Measurements from ENCODE around the gene PUDP. TPM values are rescaled to one million over a fixed set of nuclear protein-coding genes. Genes with fewer than 3 reads are reported as not detected.

The PUDP gene
- total RNA-seq, 4 donors from 2014 or later = 15.9 to 38.0 (median 23.9) TPM

DNA sequence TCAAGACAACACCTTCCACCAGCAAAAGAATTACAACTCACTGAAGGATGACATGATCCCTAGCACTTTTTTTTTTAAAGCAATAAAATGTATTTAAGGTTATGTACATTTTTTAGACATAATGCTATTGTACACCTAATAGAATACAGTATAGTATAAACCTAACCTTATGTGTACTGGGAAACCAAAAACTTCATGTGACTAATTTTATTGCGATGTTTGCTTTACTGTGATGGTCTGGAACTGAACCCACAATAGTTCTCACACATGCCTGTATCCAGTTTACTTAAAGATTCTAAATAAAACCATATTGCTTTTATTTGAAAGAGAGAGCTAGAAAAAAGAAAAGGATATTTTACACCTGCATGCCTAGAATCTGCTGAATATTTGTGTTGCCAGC, 4.9 kb downstream of the PUDP start:
- H3K9me3 ChIP-seq = no peaks in the 10 kb centered on the region
- H3K4me1 ChIP-seq = no peaks in the 10 kb centered on the region
- H3K36me3 ChIP-seq = no peaks in the 10 kb centered on the region
- H3K27ac ChIP-seq = no peak overlapping the region
- no peak for DNase-seq
- no peak for TF ChIP-seq POLR2A (IDR thresholded peaks at IDR 0.05)
- no peaks in the 10 kb centered on the region for H3K27me3 ChIP-seq
- no peak overlapping the region for H3K4me3 ChIP-seq

DNA sequence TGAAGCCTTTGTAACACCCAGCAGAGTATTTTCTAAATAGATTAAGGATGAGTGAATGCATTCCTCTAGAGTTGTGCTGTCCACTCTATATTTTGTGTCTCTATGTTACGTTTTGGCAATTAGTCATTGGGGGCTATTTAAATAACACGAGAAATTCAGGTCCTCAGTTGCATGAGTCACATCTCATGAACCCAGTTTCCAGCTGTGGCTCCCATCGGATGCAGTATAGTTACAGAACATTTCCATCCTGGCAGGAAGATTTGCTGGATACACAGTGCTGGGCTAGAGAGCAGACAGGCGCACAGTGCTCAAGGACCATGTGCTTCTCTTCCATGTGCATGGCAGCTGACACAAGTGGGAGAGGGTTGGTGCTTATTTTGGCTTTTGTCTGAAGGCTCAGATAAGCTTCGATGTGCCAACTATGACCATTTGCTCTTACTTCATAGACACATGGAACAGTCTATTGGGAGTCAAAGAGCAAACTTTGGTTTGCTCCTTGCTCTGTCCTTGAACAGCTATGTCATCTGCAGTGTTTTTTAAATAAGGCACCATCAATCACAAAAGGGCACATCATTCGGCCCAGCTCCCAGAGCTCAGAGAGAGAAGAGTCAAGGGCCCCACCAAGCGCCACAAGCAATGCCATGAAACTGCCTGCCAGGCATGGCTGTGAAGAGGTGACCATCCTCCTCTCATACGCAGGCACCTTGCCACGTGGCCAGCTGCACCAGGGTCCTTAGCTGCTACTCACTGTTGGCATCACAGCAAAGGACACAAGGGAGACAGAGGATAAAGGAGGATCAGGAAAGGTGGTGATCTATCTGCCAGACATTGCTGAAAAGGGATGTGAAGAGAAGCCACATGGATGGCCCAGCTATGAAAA, 8.5 kb downstream of the PUDP start:
- no peaks in the 10 kb centered on the region for H3K4me1 ChIP-seq
- no peak for DNase-seq
- no peaks in the 10 kb centered on the region for H3K9me3 ChIP-seq
- H3K4me3 ChIP-seq = no peak overlapping the region
- H3K36me3 ChIP-seq = no peaks in the 10 kb centered on the region
- no peak overlapping the region for H3K27ac ChIP-seq
- H3K27me3 ChIP-seq = no peaks in the 10 kb centered on the region
- TF ChIP-seq POLR2A (IDR thresholded peaks at IDR 0.05) = no peak
- TF ChIP-seq, protein P1, sequence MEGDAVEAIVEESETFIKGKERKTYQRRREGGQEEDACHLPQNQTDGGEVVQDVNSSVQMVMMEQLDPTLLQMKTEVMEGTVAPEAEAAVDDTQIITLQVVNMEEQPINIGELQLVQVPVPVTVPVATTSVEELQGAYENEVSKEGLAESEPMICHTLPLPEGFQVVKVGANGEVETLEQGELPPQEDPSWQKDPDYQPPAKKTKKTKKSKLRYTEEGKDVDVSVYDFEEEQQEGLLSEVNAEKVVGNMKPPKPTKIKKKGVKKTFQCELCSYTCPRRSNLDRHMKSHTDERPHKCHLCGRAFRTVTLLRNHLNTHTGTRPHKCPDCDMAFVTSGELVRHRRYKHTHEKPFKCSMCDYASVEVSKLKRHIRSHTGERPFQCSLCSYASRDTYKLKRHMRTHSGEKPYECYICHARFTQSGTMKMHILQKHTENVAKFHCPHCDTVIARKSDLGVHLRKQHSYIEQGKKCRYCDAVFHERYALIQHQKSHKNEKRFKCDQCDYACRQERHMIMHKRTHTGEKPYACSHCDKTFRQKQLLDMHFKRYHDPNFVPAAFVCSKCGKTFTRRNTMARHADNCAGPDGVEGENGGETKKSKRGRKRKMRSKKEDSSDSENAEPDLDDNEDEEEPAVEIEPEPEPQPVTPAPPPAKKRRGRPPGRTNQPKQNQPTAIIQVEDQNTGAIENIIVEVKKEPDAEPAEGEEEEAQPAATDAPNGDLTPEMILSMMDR (IDR thresholded peaks at IDR 0.05) = no peak

DNA sequence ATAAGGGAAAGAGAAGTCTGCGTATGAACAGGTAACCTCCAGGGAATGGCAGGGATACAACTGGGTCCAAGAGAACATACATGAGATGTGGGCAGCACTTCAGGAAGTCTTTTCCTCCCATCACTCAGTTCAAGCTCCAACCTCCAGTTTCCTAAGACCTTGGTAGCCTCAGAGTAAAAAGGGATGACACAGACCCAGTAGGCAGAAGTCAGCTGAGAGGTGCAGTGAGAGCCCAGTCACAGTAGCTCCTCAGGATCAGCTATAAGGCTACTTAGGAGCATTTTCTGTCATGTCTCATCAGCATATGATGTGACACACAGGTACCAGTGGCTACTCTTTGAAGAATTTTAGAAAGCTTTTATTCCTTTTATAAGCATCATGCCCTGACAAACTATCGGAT, 13.0 kb downstream of the PUDP start:
- TF ChIP-seq, protein P1 (IDR thresholded peaks at IDR 0.05) = no peak
- TF ChIP-seq POLR2A (IDR thresholded peaks at IDR 0.05) = no peak
- no peak for DNase-seq
- H3K9me3 ChIP-seq = no peaks in the 10 kb centered on the region
- H3K4me1 ChIP-seq = peaks cover 0 to 9% (median 0%) of the 10 kb centered on the region in 4 donors
- no peak overlapping the region for H3K27ac ChIP-seq
- no peaks in the 10 kb centered on the region for H3K27me3 ChIP-seq
- no peak overlapping the region for H3K4me3 ChIP-seq
- H3K36me3 ChIP-seq = no peaks in the 10 kb centered on the region

DNA sequence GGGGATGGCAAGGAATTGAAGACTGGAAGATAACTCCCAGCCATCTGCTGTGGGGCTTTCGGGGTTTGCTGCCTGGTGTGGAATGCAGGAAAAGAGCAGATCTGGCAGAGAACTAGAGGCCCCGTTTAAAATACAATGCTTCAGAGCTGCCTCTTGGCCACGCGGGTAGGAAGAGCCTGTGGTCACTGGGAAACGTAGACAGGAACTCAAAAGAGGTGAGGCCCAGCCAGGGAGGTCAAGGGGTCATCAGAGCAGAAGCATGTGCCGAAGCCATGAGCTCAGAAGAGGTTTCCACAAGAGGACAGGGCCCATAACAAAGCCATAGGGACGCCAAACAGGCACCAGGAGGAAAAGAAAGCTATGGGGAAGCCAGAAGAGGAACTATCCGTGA, 14.9 kb downstream of the PUDP start:
- TF ChIP-seq POLR2A (IDR thresholded peaks at IDR 0.05) = no peak
- TF ChIP-seq, protein P1 (IDR thresholded peaks at IDR 0.05) = no peak
- H3K27me3 ChIP-seq = no peaks in the 10 kb centered on the region
- peak overlapping the region in 3 of 4 donors; percentile 27 to 67 (median 65) for H3K27ac ChIP-seq
- no peaks in the 10 kb centered on the region for H3K9me3 ChIP-seq
- H3K36me3 ChIP-seq = no peaks in the 10 kb centered on the region
- DNase-seq = no peak
- no peak overlapping the region for H3K4me3 ChIP-seq
- H3K4me1 ChIP-seq = peaks cover 0 to 9% (median 0%) of the 10 kb centered on the region in 4 donors

DNA sequence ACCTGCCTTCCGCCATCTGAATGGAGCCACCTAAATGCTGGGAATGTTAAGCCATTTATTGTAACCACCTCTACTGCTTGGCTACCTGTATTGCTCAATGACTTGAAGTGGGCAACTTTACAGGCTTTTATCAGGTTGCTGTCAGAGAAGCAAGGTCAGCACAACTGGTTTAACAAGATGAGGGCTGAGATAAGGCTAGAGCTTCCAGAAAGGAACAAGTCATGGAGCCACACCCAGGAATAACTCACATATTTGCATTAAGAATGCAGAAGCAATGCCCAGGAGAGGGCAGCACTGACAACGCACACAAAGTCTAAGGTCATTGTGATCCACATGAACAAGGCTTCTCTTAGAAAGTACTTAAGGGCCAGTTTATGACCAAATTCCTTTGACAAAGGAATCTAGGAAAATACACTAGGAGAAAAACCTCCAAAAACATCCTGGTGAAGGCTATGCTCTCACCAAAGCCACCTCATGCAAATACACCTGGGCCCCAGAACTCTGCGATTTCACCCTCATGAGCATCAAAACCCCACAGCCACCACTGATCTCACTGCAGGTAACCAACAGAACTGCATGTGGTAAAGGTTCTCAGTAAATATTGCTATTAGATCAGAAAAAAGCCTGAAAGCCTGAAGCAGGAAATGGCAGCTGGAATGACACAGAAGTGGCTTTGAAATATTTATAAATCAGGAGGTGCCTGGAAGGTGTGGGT, 15.5 kb downstream of the PUDP start:
- Histone ChIP-seq H3K4me3 (no peak overlapping the region), H3K27ac (peak overlapping the region in 3 of 4 donors; percentile 27 to 71 (median 67)), H3K36me3 (no peaks in the 10 kb centered on the region), H3K4me1 (peaks cover 0 to 9% (median 0%) of the 10 kb centered on the region in 4 donors), H3K9me3 (no peaks in the 10 kb centered on the region), H3K27me3 (no peaks in the 10 kb centered on the region)
- TF ChIP-seq, protein P1 (IDR thresholded peaks at IDR 0.05) = peak in 4 of 6 experiments; percentile 33 to 92 (median 66)
- no peak for TF ChIP-seq POLR2A (IDR thresholded peaks at IDR 0.05)
- peak; percentile 36 to 93 (median 68) for DNase-seq

DNA sequence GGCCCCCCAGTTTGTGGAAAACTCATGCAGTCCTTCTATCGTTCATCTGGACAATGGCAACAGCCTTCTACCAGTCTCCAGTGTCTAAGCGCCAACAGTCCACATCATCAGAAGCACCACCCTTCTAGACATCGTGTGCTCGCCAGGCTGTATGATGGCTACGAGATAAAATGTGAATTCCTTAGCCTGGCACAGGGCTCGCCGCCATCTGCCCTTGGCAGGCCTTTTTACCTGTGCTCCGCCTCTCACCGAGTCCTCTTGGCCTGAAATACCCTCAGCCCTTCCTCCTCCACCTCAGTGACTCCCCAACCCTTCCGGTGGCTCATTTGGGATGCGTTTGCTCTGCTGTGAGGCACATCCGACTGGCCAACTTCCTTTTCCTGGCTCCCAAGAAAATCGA, 16.3 kb downstream of the PUDP start:
- Histone ChIP-seq H3K9me3 (no peaks in the 10 kb centered on the region), H3K27me3 (no peaks in the 10 kb centered on the region), H3K4me1 (peaks cover 0 to 9% (median 0%) of the 10 kb centered on the region in 4 donors), H3K4me3 (no peak overlapping the region), H3K36me3 (no peaks in the 10 kb centered on the region), H3K27ac (peak overlapping the region in 2 of 4 donors; percentile 26 to 71)
- DNase-seq = no peak
- TF ChIP-seq, protein P1 (IDR thresholded peaks at IDR 0.05) = no peak
- no peak for TF ChIP-seq POLR2A (IDR thresholded peaks at IDR 0.05)

All from Peyer's patch (tissue), 4 donors.